H1 (cell line): Measurements from ENCODE around the gene FADS6. TPM values are rescaled to one million over a fixed set of nuclear protein-coding genes. Genes with fewer than 3 reads are reported as not detected.

Experiments used
- CTCF ChIA-PET: fragments of 300-600 bp; sonication (Branson Sonifier 250); formaldehyde crosslinking; loops from one replicate; lab custom pipeline; 2021; ENCODE audit not compliant: partially characterized antibody; lab: Charles Lee
- POLR2A ChIA-PET: fragments of 300-600 bp; sonication (Branson Sonifier 250); formaldehyde crosslinking; loops from one replicate; lab custom pipeline; 2021; ENCODE audit warnings: inconsistent platforms; ENCODE audit not compliant: partially characterized antibody; lab: Charles Lee
- DNase-seq, 2 experiments: peaks; one replicate each; pipeline versions ENCODE4 v3.0.0 to v3.0.0-alpha.2; 2010 to 2022; ENCODE audit warnings: low spot score in 2 of 2, low read depth in 1 of 2, mixed read lengths in 1 of 2
- FAIRE-seq: peaks from 2 replicates; lab custom pipeline; 2011; peaks lifted over from hg19 to GRCh38; lab: Jason Lieb, UNC
- H2AFZ ChIP-seq: 2 replicates; pipeline ENCODE4 v1.8.1; 2012; ENCODE audit warnings: low read length, inconsistent platforms
- H2AK5ac ChIP-seq: 2 replicates; pipeline ENCODE4 v1.6.1; 2013; ENCODE audit warnings: low read depth, low read length
- H2BK120ac ChIP-seq: replicated peaks from 2 replicates; pipeline ENCODE3; 2013; ENCODE audit warnings: low read depth, low read length, inconsistent platforms
- H2BK12ac ChIP-seq: 2 replicates; pipeline ENCODE4 v1.6.1; 2013; ENCODE audit warnings: low read depth, low read length
- H2BK15ac ChIP-seq: 2 replicates; pipeline ENCODE4 v1.6.1; 2013; ENCODE audit warnings: low read length
- H2BK20ac ChIP-seq: 2 replicates; pipeline ENCODE4 v1.6.1; 2013; ENCODE audit warnings: low read length
- H2BK5ac ChIP-seq: 2 replicates; pipeline ENCODE4 v1.6.1; 2013; ENCODE audit warnings: low read depth, low read length
- H3K14ac ChIP-seq: 2 replicates; pipeline ENCODE4 v1.6.1; 2013; ENCODE audit warnings: inconsistent platforms; ENCODE audit not compliant: insufficient read length
- H3K18ac ChIP-seq: 2 replicates; pipeline ENCODE4 v1.6.1; 2013; ENCODE audit warnings: low read length; ENCODE audit errors: extremely low read depth
- H3K23ac ChIP-seq: 2 replicates; pipeline ENCODE4 v1.6.1; 2013; ENCODE audit warnings: inconsistent platforms; ENCODE audit not compliant: insufficient read length
- H3K23me2 ChIP-seq: 2 replicates; pipeline ENCODE4 v1.6.1; 2013; ENCODE audit warnings: low read depth, low read length
- H3K27ac ChIP-seq: 2 replicates; pipeline ENCODE4 v1.6.1; 2011; ENCODE audit warnings: low read depth, low read length, inconsistent platforms
- H3K27me3 ChIP-seq, 4 experiments: replicated peaks in 1 of 4; 1 replicate in 1 of 4; 2 replicates in 3 of 4; pipeline versions ENCODE4 v1.6.1 to v1.8.1; 2011 to 2013; ENCODE audit warnings: low read length in 3 of 4, mild to moderate bottlenecking in 3 of 4, inconsistent platforms in 2 of 4, mixed read lengths in 2 of 4, moderate library complexity in 1 of 4; ENCODE audit not compliant: control insufficient read depth in 3 of 4, insufficient read depth in 3 of 4; ENCODE audit errors: extremely low read depth in 1 of 4
- H3K36me3 ChIP-seq, 4 experiments: 2 replicates each; pipeline versions ENCODE4 v1.6.1 to v1.8.1; 2011 to 2013; ENCODE audit warnings: mild to moderate bottlenecking in 4 of 4, low read length in 3 of 4, moderate library complexity in 2 of 4, control low read depth in 1 of 4, inconsistent platforms in 1 of 4; ENCODE audit not compliant: insufficient read depth in 4 of 4, control insufficient read depth in 2 of 4
- H3K4ac ChIP-seq: replicated peaks from 2 replicates; pipeline ENCODE3; 2013; ENCODE audit warnings: low read length, low read depth, mixed read lengths, inconsistent platforms; ENCODE audit not compliant: insufficient read length
- H3K4me1 ChIP-seq, 4 experiments: replicated peaks in 1 of 4; 1 replicate in 1 of 4; 2 replicates in 3 of 4; pipeline versions ENCODE4 v1.6.1 to v1.8.1; 2011 to 2013; ENCODE audit warnings: low read length in 3 of 4, inconsistent platforms in 2 of 4, mixed read lengths in 1 of 4; ENCODE audit not compliant: insufficient read depth in 4 of 4, control insufficient read depth in 3 of 4
- H3K4me2 ChIP-seq, 2 experiments: 2 replicates each; pipeline versions ENCODE4 v1.6.1 to v1.8.1; 2011 to 2013; ENCODE audit warnings: low read depth in 2 of 2, low read length in 2 of 2, control low read depth in 1 of 2, inconsistent platforms in 1 of 2, mild to moderate bottlenecking in 1 of 2; ENCODE audit not compliant: insufficient read depth in 1 of 2
- H3K4me3 ChIP-seq, 4 experiments: fragments of 200-600, 300-600 bp in 1 of 4; sonication (generic), shearing (Covaris generic), sonication (Bioruptor Twin) in 1 of 4; 2 replicates each; pipeline versions ENCODE4 v1.5.1 to v1.8.1; 2011 to 2016; ENCODE audit warnings: low read length in 4 of 4, low read depth in 3 of 4, control low read depth in 2 of 4, inconsistent platforms in 2 of 4, mild to moderate bottlenecking in 2 of 4, mixed read lengths in 1 of 4, moderate library complexity in 1 of 4; ENCODE audit not compliant: insufficient read depth in 2 of 4; ENCODE audit errors: extremely low read depth in 1 of 4
- H3K56ac ChIP-seq: replicated peaks from 2 replicates; pipeline ENCODE3; 2013; ENCODE audit warnings: low read depth, mild to moderate bottlenecking, mixed read lengths, low read length, inconsistent platforms; ENCODE audit not compliant: insufficient read length
- H3K79me1 ChIP-seq: 2 replicates; pipeline ENCODE4 v1.6.1; 2013; ENCODE audit warnings: low read depth, low read length, control low read depth
- H3K79me2 ChIP-seq, 2 experiments: 2 replicates each; pipeline versions ENCODE4 v1.6.1 to v1.8.1; 2012 to 2013; ENCODE audit warnings: low read length in 2 of 2, mild to moderate bottlenecking in 2 of 2, inconsistent platforms in 1 of 2; ENCODE audit not compliant: insufficient read depth in 2 of 2, control insufficient read depth in 1 of 2
- H3K9ac ChIP-seq, 4 experiments: replicated peaks in 1 of 4; 1 replicate in 1 of 4; 2 replicates in 3 of 4; pipeline versions ENCODE4 v1.6.1 to v1.8.1; 2011 to 2013; ENCODE audit warnings: low read depth in 3 of 4, low read length in 3 of 4, control low read depth in 2 of 4, mild to moderate bottlenecking in 2 of 4, moderate library complexity in 2 of 4, inconsistent platforms in 1 of 4; ENCODE audit errors: extremely low read depth in 1 of 4
- H3K9me3 ChIP-seq, 2 experiments: 2 replicates each; pipeline versions ENCODE4 v1.6.1 to v1.8.1; 2012 to 2013; ENCODE audit warnings: mild to moderate bottlenecking in 2 of 2, moderate library complexity in 2 of 2, control low read depth in 1 of 2, inconsistent platforms in 1 of 2, low read depth in 1 of 2, low read length in 1 of 2, mixed read lengths in 1 of 2; ENCODE audit not compliant: insufficient read depth in 2 of 2
- H4K20me1 ChIP-seq, 2 experiments: replicated peaks in 1 of 2; 2 replicates each; pipeline versions ENCODE3 to v1.8.1; 2011 to 2013; ENCODE audit warnings: inconsistent platforms in 2 of 2, low read length in 2 of 2, mild to moderate bottlenecking in 1 of 2; ENCODE audit not compliant: insufficient read depth in 2 of 2, control insufficient read depth in 1 of 2
- H4K5ac ChIP-seq: 2 replicates; pipeline ENCODE4 v1.6.1; 2013; ENCODE audit warnings: low read length, low read depth, mixed read lengths, inconsistent platforms; ENCODE audit not compliant: insufficient read length
- H4K8ac ChIP-seq: 2 replicates; pipeline ENCODE4 v1.8.0; 2013; ENCODE audit warnings: mild to moderate bottlenecking, moderate library complexity, low read length, inconsistent platforms; ENCODE audit not compliant: insufficient read depth; ENCODE audit errors: extremely low read depth
- H4K91ac ChIP-seq: replicated peaks from 2 replicates; pipeline ENCODE3; 2013; ENCODE audit warnings: low read length, mixed read lengths, inconsistent platforms; ENCODE audit not compliant: insufficient read length
- BRCA1 ChIP-seq: IDR thresholded peaks from 2 replicates; pipeline ENCODE4 v1.6.1; 2012; ENCODE audit warnings: low read depth, low read length, improper control_type of control experiment
- CHD2 ChIP-seq: IDR thresholded peaks from 2 replicates; pipeline ENCODE4 v1.6.1; 2012; ENCODE audit warnings: low read length, improper control_type of control experiment
- CREB1 ChIP-seq: IDR thresholded peaks from 2 replicates; pipeline ENCODE4 v1.6.1; 2012; ENCODE audit warnings: inconsistent platforms
- EGR1 ChIP-seq: IDR thresholded peaks from 2 replicates; pipeline ENCODE4 v1.6.1; 2011; ENCODE audit warnings: low read depth, low read length, borderline replicate concordance
- JUND ChIP-seq: IDR thresholded peaks from 2 replicates; pipeline ENCODE4 v1.6.1; 2011; ENCODE audit warnings: mild to moderate bottlenecking, improper control_type of control experiment, low read length
- KDM5A ChIP-seq: fragments of 200-600 bp; IDR thresholded peaks from 2 replicates; pipeline ENCODE4 v1.7.1; 2012; ENCODE audit warnings: mild to moderate bottlenecking, low read length, inconsistent platforms, mixed read lengths
- SRF ChIP-seq: IDR thresholded peaks from 2 replicates; pipeline ENCODE4 v1.6.1; 2011; ENCODE audit warnings: mild to moderate bottlenecking, low read depth, low read length, moderate library complexity
- TAF7 ChIP-seq: optimal IDR thresholded peaks from 2 replicates; pipeline ENCODE3; 2011; ENCODE audit warnings: low read depth, mild to moderate bottlenecking, inconsistent platforms, low read length, moderate library complexity, borderline replicate concordance
- TBP ChIP-seq: IDR thresholded peaks from 2 replicates; pipeline ENCODE4 v1.6.1; 2011; ENCODE audit warnings: low read depth, low read length, improper control_type of control experiment
- WGBS, 2 experiments: shearing (Covaris generic) in 1 of 2; methylation state at CpG; one replicate each; pipeline versions ENCODE4 v1.1.6 to v1.1.7; 2013 to 2015; ENCODE audit warnings: low lambda C conversion rate in 2 of 2, mixed read lengths in 2 of 2, inconsistent platforms in 1 of 2, low coverage in 1 of 2, missing lambda C conversion rate in 1 of 2; ENCODE audit not compliant: insufficient replicate concordance in 2 of 2, insufficient coverage in 1 of 2, insufficient read length in 1 of 2; ENCODE audit errors: extremely low coverage in 1 of 2, missing lambda C conversion rate in 1 of 2; 5-methylcytosine and 5-hydroxymethylcytosine counted together
- polyA plus RNA-seq, 7 experiments: library from polyadenylated mRNA; depleted of rRNA in 3 of 7; stranded (reverse) in 5 of 7; unstranded in 2 of 7; fragments of >200 nt in 5 of 7; fragments of 200-250 nt in 2 of 7; gene quantifications; 1 replicate in 5 of 7; 2 replicates in 1 of 7; 4 replicates in 1 of 7; pipeline versions ENCODE4 v1.2.1 to v1.2.3, GENCODE V29; 2011 to 2013; ENCODE audit warnings: missing spikeins in 2 of 7, mixed read lengths in 2 of 7
- total RNA-seq: library from RNA; stranded (reverse); fragmentation: NEBNext Ultra II Directional; extraction: Animal tissue kit (Norgen Biotek cat#: 25700); gene quantifications from 2 replicates; pipeline ENCODE4 v1.2.1, GENCODE V29; 2021

The FADS6 gene
- total and polyA plus RNA-seq, 2 of the 8 experiments (the other 6 are each of a cell fraction or from before 2014, with no cell fraction given) = 0.56 to 2.5 TPM

- no peak overlapping the region for H3K56ac ChIP-seq
- no peak overlapping the region for H2BK5ac ChIP-seq
- H4K91ac ChIP-seq = no peak overlapping the region
- H2BK20ac ChIP-seq = no peak overlapping the region
- peaks cover 0 to 12% (median 0%) of the 10 kb centered on the region in 4 experiments; a peak in 1 of 8 replicates for H3K36me3 ChIP-seq
- peaks cover 4% of the 10 kb centered on the region; the same call in 1 of the 2 replicates for H3K23me2 ChIP-seq
- H3K4me1 ChIP-seq = peaks cover 0 to 10% (median 7%) of the 10 kb centered on the region in 4 experiments; a peak in 5 of 7 replicates
- CTCF ChIA-PET = interaction anchor here (1.2 to 99.6 kb wide), 6 partner anchors 14 to 112 kb away, joined by 3 to 2981 read pairs (median 14); partner anchors contain the start of genes FDXR, GRIN2C and NAT9
- H4K20me1 ChIP-seq = peaks cover 2 to 3% of the 10 kb centered on the region in 2 experiments
- POLR2A ChIA-PET = no interaction called here
- no peak overlapping the region for H2BK15ac ChIP-seq
- H4K5ac ChIP-seq = no peak overlapping the region
- H3K4ac ChIP-seq = no peak overlapping the region
- no peak overlapping the region for H2BK12ac ChIP-seq
- no peak overlapping the region for H3K27ac ChIP-seq
- H2AFZ ChIP-seq = no peak overlapping the region
- no peak overlapping the region for H3K4me3 ChIP-seq
- no peak for DNase-seq
- no peak overlapping the region for H3K9ac ChIP-seq
- H3K27me3 ChIP-seq = peaks cover 52 to 90% (median 82%) of the 10 kb centered on the region in 4 experiments
- peak overlapping the region; percentile 86; the same call in 1 of the 2 replicates for H2AK5ac ChIP-seq
- H3K79me1 ChIP-seq = no peaks in the 10 kb centered on the region
- no peak overlapping the region for H3K14ac ChIP-seq
- no peak overlapping the region for H3K23ac ChIP-seq
- no peak overlapping the region for H3K4me2 ChIP-seq
- H3K9me3 ChIP-seq = no peaks in the 10 kb centered on the region
- H4K8ac ChIP-seq = no peak overlapping the region
- H3K18ac ChIP-seq = no peak overlapping the region
- no peak for FAIRE-seq
- no peaks in the 10 kb centered on the region for H3K79me2 ChIP-seq
- H2BK120ac ChIP-seq = no peak overlapping the region
- 89 to 100% methylated on average over 1 to 4 of the region's 4 CpGs for WGBS, 2 experiments
- TF ChIP-seq KDM5A = no peak
- no peak for TF ChIP-seq CHD2
- TF ChIP-seq EGR1 = no peak
- no peak for TF ChIP-seq SRF
- TF ChIP-seq CREB1 = no peak
- no peak for TF ChIP-seq TBP
- TF ChIP-seq BRCA1 = no peak
- no peak for TF ChIP-seq TAF7
- TF ChIP-seq JUND = no peak
Measured at GRCh38 chr17:74857191-74857590, 36.2 kb downstream of the FADS6 start.
